ENCODE data around the gene GPC6.
A peak's percentile ranks its signal among the peaks of the same experiment; 100 is the strongest.

The GPC6 gene

GRCh38 chr13:93368718-93369117, 142.1 kb downstream of the GPC6 start:
- FAIRE-seq = no peak
- DNase-seq (ENCODE audit: low spot score) = no peak

- FAIRE-seq = no peak
- DNase-seq (ENCODE audit: low spot score) = no peak
These were observed 146.2 kb downstream of the GPC6 start for GRCh38 chr13:93372856-93373255.

DNA sequence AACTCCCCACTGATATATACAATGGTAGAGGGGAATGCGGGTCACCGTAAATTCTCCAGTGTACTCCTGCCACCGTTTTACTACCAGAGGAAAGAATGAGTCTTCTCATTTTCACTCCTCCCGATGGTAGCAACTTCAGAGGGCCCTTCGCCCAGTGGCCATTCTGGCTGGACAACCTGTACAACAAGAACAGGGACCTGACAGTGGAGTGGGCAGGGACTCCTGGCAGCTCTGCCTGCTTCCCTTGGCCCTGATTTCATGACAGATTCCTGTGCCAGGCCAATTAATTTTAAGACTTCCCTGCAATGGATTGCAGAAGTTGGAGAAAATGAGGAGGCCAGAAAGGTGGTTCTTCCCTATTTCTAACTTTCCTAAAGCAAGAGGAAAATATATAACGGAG, 148.9 kb downstream of the GPC6 start:
- FAIRE-seq (no peak), DNase-seq (ENCODE audit: low spot score) (no peak)

DNA sequence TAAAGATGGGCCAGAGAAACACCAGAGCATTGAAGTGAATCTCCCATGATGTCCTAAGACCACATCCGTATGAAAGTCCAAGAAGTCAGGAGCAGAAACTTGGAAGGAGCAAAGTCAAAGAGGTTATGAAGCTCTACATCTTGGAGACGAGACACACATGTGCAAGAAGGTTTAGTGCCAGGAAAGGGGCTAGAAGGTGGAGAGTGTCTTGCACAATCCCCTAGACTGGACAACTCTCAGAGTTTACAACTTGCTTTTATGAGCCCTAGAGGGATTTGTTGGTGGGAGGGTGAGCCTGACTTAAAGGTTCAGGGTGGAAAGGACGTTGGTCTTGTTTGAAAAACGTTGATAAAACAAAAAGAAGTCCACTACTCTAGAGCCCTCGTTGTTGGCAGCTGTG, 150.6 kb downstream of the GPC6 start:
- no peak for FAIRE-seq

GRCh38 chr13:93378184-93378583, 151.6 kb downstream of the GPC6 start:
- FAIRE-seq (no peak), DNase-seq (ENCODE audit: low spot score) (no peak)

More for the DNA sequence above, 150.6 kb downstream of the GPC6 start:
- DNase-seq (ENCODE audit: low spot score) = no peak

DNA sequence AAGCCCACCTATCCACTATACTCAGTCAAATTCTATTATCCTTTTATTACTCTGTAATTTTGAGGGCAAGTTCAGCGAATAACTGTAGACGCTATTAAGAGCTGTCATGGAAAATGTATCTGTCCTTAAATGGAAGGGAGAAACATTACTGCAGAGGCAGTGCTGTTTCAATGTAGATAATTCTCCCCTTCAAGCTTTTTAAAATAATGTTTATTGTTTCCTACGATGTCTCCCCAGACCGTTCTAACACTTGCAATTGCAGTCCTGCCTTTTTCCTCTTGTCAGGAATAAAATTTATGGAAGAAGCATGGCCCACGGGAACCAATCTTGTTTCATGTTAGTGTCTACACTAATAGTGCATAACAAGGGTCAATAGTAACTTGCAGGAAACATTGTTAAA, 159.5 kb downstream of the GPC6 start:
- FAIRE-seq (no peak), DNase-seq (ENCODE audit: low spot score) (no peak)

GRCh38 chr13:93388701-93389100, 162.1 kb downstream of the GPC6 start:
- DNase-seq (ENCODE audit: low spot score) (peak; percentile 7), FAIRE-seq (no peak)

DNA sequence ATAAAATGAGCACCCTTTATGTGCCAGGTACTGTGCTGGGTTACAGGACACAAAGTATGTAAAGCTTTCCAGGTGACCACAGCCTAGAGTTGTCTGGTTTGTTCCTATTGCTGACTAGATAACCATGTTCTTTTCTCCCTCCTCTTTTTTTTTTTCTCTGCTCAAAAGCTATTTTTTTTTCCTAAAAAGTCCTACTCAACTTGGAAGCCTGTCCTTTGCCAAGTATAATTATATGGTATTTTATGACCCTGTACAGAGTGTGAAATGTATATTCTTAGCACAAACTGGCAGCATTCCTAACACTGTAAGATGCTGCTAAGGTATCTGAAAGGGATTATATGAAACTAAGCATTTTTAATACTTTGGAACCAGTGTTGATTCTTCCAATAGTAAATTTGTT, 171.0 kb downstream of the GPC6 start:
- no peak for FAIRE-seq
- DNase-seq (ENCODE audit: low spot score) = no peak

DNA sequence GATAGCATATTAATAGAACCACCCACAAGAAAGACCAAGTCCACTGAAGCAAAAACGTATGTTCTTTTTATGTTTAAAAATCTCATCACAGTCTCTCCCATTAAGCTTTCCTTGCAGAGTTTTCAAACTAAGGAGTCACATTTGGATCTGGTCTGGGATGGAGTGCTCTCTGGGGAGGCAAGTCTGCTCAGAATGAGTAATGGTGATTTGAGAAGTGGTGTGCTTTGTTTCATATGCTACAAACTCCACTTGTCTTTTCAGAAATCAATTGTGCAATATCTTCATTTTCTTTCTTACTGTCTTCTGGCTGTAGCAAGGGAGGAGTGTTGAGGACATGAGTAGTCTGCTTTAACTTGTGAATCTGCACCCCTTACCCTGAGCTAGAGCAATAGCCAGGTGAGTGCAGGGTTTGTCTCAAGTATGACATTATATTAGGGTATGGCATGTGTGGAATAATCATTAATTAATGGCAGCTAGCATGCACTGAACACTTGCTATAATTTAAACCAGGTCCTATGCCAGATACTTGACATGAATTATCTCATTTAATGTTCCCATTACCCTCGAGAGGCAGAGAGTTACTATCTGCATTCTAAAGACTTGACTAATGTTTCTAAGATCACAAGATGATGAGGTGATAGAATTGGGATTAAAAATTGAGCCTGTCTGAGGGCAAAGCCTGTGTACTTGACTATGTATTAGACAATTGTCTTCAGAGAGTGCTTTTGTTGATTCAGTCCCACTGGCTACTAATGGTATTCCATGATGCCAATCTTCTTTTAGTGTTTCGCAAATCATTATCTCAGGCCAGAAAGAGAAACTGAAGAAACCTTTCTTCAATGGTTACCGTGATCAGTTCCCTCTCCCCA, 171.8 kb downstream of the GPC6 start:
- DNase-seq (ENCODE audit: low spot score) = no peak
- no peak for FAIRE-seq

DNA sequence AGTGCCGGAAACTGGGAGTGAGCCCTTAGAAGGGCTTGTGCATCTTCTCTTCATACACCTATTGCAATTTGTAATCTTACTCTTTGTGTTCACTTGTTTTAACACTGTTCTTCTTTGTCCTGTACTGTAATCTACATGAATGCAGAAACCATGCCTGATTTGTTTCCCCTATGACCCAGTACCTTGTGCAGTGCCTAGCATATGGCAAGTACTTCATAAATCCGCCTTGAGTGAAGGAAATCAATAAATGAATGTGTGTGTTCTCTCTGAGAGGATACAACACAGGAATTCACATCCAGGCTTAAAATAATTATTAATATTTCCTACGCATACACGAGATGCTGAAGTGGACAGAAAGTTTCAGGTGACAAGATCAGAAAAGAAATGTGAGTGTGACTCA, 172.6 kb downstream of the GPC6 start:
- no peak for DNase-seq (ENCODE audit: low spot score)
- no peak for FAIRE-seq

GRCh38 chr13:93406136-93406535, 179.5 kb downstream of the GPC6 start:
- FAIRE-seq = no peak
- DNase-seq (ENCODE audit: low spot score) = no peak

- FAIRE-seq (no peak), DNase-seq (ENCODE audit: low spot score) (no peak)
These were observed 180.9 kb downstream of the GPC6 start for GRCh38 chr13:93407551-93407950.

- DNase-seq (ENCODE audit: low spot score) (no peak), FAIRE-seq (no peak)
These were observed 182.4 kb downstream of the GPC6 start for GRCh38 chr13:93409001-93409400.

- FAIRE-seq (no peak), DNase-seq (ENCODE audit: low spot score) (no peak)
These were observed 183.2 kb downstream of the GPC6 start for GRCh38 chr13:93409816-93410215.

- DNase-seq (ENCODE audit: low spot score) = no peak
- no peak for FAIRE-seq
These were observed 184.6 kb downstream of the GPC6 start for GRCh38 chr13:93411186-93411680.

GRCh38 chr13:93412676-93413075, 186.1 kb downstream of the GPC6 start:
- DNase-seq (ENCODE audit: low spot score) (no peak), FAIRE-seq (no peak)

GRCh38 chr13:93413972-93414717, 187.5 kb downstream of the GPC6 start:
- DNase-seq (ENCODE audit: low spot score) (no peak), FAIRE-seq (no peak)

GRCh38 chr13:93416736-93417355, 190.2 kb downstream of the GPC6 start:
- FAIRE-seq (no peak), DNase-seq (ENCODE audit: low spot score) (no peak)

GRCh38 chr13:93418398-93418797, 191.8 kb downstream of the GPC6 start:
- DNase-seq (ENCODE audit: low spot score) (no peak), FAIRE-seq (no peak)

GRCh38 chr13:93420206-93420605, 193.6 kb downstream of the GPC6 start:
- no peak for FAIRE-seq

DNA sequence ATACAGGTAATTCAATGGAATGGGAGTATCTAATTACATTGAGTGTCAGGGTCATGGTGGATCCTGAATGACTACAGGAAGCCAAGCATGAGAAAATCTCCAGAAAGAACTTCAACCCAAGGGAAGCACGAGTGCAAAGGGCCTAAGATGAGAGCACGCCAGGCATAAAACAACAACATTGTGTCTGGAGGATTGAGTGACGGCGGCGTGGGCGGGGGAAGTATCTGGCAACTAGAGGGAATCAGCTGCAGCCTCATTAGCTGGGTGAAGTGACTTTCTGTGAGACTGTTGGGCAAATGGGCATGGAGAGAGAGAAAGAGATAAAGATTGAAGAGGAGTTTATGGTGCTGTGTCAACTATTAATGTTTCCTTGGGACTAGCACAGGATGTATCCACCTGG, 194.3 kb downstream of the GPC6 start:
- no peak for FAIRE-seq
- no peak for DNase-seq (ENCODE audit: low spot score)

More at GRCh38 chr13:93420206-93420605, 193.6 kb downstream of the GPC6 start:
- no peak for DNase-seq (ENCODE audit: low spot score)

- DNase-seq (ENCODE audit: low spot score) (no peak), FAIRE-seq (no peak)
These were observed 196.5 kb downstream of the GPC6 start for GRCh38 chr13:93422980-93423543.

Data from RCC 7860 (cell line).